T-helper 1 cell treated with Interleukin-12 subunit alpha and Interleukin-12 subunit beta and Interleukin-4 antibody, amounts not matched to agents 30 ng/mL and 1 ng/mL, for 36 hours (primary cell): ENCODE measurements around the gene CDC14C. TPM values are rescaled to one million over a fixed set of nuclear protein-coding genes. Genes with fewer than 3 reads are reported as not detected.

Source experiments
- intact Hi-C: fragments of 100-400 bp; cut with micrococcal nuclease; formaldehyde crosslinking; loops from one replicate; pipeline ENCODE4 v1.15.1; 2024
- total RNA-seq: library from RNA; stranded (reverse); gene quantifications from 2 replicates; pipeline ENCODE4 v1.2.3, GENCODE V29; 2022

CDC14C gene
- total RNA-seq, 1 donor from 2014 or later: not detected

DNA sequence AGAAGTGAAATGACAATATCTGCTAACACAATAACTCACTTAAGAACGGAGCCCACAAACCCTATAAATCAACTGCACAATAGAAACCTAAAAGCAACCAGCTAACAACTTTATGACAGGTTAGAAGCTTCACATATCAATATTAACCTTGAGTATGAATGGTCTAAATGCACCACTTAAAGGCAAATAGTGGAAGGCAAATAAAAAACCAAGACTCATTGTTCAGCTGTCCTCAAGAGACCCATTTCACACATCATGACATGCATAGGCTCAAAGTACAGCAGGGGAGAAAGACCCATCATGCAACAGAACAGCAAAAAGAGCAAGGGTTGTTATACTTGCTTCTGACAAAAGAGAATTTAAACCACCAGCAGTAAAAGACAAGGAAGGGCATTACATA lies 46.8 kb downstream of the CDC14C start:
- intact Hi-C loops: no loop called here

DNA sequence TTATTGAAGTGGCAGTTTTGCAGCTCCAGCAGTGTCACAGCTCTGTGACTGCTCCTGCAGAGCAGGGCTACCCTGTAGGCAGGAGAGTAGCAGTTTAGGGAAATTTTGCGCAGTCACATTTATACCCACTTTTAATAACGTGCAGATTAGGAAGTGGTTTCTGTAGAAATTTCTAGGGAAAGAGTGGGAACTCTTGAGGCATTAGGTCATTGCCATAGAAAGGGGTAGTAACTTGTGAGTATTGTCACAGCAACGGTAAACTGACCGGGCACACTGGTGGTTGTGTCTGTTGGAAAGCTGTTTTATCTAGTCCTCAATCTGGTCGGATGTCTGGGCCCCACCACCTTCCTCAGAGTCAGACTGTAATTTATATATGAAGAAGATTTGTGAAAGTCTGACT lies 51.9 kb downstream of the CDC14C start:
- intact Hi-C loops: no loop called here

DNA sequence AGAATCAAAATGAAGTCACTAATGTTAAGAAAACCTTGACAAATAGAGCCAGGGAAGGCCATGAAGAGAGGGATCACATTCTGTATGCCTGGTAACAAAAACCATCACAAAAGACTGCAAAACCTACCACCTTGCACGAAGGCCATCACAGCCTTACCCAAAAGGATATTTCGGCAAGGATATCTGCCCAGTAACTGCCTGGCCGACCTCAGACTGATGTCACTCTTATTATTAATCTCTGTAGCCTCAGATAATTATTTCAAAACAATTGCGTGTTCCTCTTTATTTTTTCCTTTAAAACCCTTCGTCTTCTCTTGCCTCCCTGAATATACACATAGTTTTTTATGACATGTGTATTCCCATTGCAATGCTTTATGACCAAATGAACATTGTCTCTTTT lies 52.5 kb downstream of the CDC14C start:
- intact Hi-C loops: no loop called here
